Activated gamma-delta T cell treated with Interleukin-2 at 50 U/mL for 16 hours (primary cell): ENCODE measurements around the gene TOP3A.
"Not testable (repeated sequence)": the region's sequence is repeated elsewhere in the genome, so short reads cannot be mapped to it uniquely, and the experiment has no call there.

ENCODE experiments used
- DNase-seq: peaks from one replicate; pipeline ENCODE4 v3.0.0-alpha.2; 2020

The TOP3A gene

DNA sequence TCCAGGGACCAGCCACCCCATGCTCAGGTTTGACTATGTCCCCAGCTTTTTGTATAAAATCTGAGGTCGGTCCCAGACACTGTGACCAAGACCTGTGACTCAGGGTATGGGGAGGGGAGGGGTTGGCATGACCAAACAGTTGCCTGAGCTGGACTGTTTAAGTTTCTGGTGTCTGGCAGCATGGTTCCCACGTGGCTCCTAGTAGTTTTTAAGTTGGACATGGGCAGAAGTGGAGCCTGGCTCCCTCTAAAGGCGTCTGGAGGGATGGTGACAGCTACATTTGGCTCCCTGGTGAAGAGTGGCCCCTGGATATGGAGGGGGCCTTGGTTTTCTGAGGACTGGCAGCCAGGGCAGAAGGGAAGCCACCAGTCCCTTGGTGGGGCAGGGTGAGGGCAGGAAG lies 8.2 kb upstream of the TOP3A start:
- no peak for DNase-seq

DNA sequence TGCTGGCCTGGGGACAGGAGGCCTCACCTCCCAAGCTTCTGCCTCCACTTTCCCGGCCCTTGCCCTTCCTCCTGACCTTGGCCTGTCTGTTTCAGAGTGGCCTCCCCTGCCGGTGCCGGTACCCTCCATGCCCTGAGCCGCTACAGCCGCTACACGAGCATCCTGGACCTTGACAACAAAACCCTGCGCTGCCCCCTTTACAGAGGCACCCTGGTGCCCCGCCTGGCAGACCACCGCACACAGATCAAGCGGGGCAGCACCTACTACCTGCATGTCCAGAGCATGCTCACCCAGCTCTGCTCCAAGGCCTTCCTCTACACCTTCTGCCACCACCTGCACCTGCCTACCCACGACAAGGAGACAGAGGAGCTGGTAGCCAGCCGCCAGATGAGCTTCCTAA lies 7.7 kb upstream of the TOP3A start:
- no peak for DNase-seq

DNA sequence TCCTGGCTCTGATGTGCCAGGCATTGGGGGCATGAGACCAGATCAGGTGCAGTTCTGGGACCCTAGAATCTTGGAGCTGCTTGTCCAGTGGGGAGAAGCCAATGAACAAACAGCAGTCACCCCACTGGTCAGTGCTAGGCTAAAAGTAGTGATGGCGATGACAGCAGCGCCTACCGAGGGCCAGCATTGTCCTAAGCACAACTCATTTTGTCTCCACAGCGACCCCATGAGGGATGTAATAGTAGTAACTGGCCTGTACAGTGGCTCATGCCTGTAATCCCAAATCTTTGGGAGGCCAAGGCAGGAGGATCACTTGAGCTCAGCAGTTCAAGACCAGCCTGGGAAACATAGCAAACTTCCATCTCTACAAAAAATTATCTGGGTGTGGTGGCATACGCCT lies 6.5 kb upstream of the TOP3A start:
- no peak for DNase-seq

DNA sequence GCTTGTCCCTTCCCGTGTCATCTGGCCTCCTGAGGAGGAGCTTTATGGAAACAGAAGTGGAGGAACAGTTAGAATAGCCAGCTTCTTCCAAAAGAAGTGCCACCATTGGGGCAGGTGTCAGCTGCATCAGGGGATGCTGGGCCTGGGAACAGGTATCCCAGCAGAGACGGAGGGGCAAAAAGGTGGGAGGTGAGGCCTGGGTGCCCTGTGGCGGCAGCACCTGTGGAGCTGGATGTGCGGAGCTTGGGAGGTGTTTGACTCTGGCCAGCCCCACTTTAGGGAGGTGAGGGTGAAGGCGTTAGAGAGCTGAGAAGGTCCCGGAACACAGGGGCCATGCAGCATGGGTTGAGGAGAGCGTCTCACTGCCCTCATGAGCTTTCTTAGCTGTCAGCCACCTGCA lies 5.5 kb upstream of the TOP3A start:
- no peak for DNase-seq

DNA sequence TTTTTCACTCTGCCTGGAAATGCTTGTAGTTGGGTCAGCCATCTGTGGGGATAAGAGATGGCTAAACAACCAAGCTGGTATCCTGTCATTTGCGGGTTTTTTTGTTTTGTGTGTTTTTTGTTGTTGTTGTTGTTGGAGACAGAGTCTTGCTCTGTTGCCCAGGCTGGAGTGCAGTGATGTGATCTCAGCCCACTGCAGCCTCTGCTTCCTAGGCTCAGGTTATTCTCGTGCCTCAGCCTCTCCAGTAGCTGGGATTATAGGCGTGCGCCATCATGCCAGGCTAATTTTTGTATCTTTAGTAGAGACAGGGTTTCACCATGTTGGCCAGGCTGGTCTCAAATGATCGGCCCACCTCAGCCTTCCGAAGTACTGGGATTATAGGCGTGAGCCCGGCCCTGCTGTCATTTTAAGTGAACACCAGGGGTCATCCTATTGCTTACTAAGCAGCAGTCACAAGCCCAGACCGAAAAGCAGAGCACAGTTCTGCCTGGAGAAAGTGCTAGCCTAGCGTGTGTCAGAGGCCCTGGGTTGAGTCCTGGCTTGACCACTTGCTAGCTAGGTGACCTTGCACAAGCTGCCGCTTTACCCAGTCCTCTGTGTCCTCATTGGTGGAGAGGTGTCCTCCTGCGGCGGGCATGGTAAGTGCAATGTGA lies 4.9 kb upstream of the TOP3A start:
- no peak for DNase-seq

DNA sequence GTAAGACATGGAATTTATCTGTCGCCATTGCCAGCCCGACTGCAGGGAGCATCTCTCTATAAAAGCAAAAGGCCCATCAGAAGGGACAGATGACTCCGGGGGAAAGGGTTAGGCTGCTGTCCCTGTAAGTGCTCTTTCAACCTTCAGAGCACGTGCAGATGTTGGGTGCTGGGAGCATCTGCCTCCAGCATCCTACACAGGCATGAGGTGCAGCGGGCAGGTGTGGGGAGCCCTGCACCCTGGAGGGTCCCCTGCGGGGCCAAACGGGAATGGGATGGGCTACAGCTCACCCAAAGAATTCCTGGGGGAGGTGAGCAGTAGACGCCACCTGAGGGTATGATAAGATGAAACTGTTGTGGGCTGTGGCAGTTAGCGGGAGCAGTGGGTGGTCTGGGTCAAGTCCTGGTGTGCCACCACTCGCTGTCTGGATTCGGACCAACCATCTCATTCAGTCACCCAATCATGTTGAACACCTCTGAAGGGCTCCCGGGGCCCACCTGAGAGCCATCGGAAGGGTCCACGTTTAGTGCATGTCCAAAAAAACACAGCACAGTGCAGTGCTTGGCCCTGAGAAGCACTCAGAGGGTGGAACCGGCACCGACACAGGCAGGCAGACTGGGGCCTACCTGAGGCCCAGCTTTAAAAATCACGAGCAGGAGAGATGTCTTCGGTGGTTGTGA lies 4.1 kb upstream of the TOP3A start:
- DNase-seq, result no peak

DNA sequence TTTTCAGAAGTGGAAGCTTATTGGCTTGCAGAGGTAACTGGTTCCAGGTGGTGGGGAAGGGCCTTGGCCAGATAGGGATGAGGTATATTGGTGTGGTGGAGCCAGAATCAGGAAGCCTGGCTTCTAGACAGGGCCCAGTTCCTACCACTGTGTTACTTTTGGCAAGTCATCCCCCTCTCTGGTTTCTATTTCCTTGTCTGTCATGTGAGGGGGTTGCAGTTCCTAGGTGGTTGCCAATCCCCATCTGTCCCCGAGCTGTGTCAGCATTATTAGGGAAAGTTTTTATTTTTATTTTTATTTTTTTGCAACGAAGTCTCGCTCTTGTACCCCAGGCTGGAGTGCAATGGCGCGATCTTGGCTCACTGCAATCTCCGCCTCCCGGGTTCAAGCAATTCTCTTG lies 3.3 kb upstream of the TOP3A start:
- no peak for DNase-seq

DNA sequence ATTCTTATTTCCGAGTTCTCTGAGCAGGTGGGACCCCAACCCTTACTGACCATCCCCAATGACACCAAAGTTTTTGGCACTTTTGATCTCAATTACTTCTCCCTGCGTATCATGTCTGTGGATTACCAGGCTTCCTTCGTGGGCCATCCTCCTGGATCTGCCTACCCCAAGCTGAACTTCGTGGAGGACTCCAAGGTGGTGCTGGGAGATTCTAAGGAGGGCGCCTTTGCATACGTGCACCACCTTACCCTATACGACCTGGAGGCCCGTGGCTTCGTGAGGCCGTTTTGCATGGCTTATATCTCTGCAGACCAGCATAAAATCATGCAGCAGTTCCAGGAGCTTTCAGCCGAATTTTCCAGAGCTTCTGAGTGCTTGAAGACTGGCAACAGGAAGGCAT lies 1.2 kb upstream of the TOP3A start:
- no peak for DNase-seq

DNA sequence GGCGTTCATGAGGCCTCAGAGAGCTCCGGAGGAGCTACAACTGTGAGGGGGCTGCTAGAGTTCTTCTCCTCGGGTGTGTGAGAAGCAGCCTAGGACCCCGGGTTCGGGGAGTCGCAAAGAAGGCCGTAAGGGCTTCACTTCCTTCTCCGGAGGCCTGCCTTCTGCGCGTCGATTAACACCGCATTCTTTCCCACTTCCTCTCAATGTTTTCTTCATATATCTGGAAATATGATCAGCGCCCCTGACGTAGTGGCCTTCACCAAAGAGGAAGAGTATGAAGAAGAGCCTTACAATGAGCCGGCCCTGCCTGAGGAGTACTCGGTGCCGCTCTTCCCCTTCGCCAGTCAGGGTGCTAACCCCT lies 748 bp upstream of the TOP3A start:
- no peak for DNase-seq

DNA sequence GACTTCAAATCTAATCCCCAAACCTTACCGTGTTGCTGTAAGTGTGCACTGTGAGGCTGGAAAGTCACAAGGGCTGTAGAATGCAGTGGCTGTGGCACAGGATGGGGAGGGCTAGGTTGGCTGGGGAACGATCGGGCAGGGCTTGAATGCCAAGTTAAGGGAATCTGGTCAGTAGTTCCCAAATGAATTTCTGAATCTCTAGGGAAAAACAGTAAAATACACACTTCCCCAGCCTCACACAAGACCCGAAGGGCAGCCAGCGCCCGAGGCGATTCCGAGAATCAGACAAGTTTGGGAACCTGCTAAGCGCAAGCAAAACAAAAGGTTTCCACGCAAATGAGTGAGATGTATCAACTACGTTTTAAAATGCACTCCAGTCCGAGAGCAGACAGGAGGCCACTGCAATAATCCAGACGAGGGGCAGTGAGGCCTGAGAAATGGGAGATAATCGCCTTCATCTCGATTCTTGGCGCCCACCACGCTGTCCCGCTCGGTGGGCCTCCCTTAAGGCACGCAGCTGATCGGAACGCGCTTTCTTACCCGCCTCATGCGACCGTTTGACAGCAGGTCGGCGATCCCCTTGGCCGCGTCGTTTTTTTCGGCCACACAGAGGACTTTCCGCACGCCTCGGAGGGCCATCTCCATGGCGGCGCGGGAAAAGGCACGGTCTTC lies 599 bp downstream of the TOP3A start:
- no peak for DNase-seq

DNA sequence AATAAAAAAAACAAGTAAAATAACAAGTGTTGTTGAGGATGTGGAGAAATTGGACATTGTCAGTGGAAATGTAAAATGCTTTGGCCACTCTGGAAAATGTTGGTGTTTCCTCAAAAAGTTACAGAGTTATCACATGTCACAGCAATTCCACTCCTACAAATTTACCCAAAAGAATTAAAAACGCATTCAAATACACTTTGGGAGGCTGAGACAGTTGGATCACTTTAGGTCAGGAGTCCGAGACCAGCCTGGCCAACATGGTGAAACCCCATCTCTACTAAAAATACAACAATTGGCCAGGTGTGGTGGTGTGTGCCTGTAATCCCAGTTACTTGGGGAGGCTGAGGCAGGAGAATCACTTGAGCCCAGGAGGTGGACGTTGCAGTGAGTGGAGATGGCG lies 5.6 kb downstream of the TOP3A start:
- no peak for DNase-seq

DNA sequence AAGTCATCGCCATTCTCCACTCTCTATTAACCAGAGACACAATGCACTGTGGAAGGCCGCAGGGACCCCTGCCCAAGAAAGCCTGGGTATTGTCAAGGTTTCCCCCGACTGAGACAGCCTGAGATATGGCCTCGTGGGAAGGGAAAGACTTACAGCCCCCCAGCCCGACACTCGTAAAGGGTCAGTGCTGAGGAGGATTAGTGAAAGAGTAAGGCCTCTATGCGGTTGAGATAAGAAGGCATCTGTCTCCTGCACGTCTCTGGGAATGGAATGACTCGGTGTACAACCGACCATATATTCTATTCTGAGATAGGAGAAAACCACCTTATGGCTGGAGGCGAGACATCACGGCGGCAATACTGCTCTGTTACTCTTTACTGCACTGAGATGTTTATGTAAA lies 11.6 kb downstream of the TOP3A start:
- DNase-seq, result not testable (repeated sequence)

DNA sequence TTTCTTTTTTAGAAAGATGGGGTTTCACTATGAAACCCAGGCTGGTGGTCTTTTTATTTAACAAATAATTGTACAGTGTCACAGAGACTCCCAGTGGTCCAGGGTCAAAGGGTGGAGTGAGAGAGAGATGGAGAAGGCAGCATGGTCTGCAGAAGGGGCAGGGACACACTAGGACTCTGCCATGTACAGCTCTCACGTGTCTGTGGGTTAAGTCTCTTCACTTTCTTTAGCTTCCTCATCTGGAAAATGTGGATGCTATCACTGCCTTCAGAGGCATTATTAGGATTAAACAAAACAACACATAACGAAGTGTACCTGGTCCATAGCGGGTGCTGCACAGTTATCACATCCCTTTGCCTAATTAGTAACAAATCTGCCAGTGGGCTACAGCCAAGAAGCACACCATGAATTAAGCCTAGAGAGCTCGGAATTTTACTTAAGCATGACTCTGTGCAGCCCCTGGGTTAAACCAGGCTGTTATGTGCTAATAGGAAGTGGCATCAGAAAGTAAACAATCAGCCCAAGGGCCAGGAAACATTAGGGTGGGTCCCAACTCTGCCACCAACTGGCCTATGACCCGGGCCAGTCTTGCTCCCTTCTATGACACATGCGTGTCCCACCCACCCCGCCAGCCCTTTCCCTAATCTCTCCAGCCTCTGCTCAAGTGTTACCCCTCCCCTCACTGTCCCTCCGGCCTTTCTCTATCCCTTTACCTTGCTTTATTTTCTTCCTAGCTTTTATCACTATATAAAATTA lies 13.9 kb downstream of the TOP3A start:
- DNase-seq, result no peak

DNA sequence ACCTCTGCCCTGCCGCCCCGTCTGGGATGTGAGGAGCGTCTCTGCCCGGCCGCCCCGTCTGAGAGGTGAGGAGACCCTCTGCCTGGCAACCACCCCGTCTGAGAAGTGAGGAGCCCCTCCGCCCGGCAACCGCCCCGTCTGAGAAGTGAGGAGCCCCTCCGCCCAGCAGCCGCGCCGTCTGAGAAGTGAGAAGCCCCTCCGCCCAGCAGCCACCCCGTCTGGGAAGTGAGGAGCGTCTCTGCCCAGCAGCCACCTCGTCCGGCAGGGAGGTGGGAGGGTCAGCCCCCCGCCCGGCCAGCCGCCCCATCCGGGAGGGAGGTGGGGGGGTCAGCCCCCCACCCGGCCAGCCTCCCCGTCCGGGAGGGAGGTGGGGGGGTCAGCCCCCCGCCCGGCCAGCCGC lies 16.7 kb downstream of the TOP3A start:
- not testable (repeated sequence) for DNase-seq

DNA sequence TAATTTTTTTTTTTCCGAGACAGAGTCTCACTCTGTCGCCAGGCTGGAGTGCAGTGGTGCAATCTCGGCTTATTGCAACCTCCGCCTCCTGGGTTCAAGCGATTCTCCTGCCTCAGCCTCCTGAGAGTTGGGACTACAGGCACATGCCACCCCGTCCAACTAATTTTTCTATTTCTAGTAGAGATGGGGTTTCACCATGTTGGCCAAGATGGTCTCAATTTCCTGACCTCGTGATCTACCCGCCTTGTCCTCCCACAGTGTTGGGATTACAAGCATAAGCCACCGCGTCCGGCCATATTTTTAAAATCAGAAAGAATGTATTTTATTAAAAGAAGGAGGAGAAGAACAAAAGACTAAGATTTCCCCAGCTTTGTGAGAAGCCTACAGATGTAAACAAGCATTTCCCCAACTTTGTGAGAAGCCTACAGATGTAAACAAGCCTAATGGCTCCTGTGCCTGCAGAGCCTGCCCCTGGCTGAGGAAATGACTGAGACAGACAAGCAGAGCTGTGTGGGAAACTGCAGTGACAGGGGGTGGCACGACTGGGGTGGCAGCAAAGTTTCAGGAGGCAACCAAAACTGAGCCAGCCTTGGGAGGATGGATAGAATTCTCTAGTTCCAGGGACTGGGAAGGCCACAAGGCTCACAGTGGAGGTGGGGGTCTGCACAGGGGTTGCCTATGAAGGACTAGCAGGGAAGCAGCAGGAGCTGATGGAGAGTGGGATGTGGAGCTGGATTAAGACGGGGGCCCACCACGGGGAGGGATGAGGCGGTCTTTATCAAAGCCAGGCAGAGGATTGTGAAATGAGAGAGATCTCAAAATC lies 22.9 kb downstream of the TOP3A start:
- no peak for DNase-seq

DNA sequence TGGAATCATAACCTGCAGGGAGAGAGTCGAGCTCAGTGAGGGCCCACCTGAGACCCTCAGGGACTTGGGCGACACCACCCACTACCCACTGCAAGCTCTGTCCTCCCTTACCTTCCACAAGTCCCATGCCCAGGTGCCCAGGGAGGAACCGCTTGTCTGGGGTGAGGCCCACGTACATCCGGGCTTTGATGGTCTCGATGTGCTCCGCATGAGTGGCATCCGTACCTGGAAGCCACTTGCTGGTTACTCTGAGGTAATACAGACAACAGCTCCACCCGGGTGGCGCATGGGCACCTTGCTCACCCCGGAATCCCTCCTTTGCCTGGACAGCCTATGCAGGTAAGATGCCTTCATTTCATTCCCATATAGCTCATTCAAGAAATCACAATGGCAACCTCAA lies 29.5 kb downstream of the TOP3A start:
- no peak for DNase-seq

DNA sequence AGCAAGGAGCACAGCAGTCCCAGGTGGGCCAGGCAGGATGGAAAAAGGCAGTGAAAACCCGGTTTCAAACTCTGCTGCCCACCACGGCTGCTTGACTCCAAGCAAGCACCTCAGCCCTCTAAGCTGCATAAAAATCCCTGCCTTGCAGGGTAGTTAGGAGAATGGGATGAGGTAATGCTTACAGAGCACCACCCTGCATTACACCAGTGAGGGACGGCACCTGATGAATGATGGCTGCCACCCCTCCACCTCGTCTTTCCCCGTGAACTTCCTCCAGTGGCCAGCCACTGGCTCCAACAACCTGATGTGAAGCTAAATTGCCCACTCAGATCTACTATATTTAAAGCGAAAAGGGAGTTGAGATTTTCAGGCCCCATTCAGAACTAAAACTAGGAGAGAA lies 33.0 kb downstream of the TOP3A start:
- DNase-seq, result no peak

DNA sequence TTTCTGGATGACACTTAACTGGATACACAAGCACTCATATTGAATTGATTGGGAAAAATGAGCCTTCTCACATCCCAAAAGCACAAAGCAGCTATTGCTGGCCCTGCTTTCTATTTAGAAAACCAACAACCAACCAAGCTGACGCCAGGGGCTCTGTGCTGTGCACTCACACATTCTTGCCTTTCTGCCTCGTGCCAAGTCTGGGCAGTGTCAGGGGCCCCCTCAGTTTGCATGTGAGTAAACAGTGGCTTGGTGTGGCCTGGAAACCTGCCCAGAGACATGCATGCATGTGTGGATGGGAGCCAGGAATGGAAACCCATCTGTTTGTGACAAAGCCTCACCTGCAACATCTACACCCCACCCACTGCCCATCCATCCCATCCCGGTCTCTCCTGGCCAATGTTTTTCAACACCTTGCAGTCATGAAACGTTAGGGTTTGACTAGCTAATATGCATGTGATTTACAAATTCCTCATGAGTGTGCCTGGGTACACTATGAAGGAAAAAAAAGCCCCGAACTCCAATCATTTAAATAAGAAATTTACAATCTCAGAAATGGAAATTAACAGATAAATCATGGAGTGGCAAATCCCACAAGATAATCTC lies 33.9 kb downstream of the TOP3A start:
- no peak for DNase-seq

DNA sequence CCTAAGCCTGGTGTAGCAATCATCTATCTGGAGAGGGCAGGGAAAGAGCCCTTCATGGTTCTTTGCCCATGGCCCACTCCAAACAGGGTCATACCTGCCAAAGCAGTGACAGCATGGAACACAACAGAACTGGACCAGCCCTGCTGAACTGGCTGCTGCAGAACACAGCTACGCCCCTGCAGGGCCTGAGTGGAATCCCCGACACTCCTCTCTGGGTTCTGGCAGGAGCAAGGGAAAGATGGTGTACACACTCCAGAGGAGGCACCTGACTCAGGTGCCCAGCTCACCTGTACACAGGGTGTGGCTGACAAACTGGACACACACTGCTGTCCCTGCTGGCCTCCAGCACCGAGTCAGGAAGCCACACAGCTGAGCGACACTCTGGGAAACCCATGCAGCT lies 34.5 kb downstream of the TOP3A start:
- DNase-seq, result no peak

DNA sequence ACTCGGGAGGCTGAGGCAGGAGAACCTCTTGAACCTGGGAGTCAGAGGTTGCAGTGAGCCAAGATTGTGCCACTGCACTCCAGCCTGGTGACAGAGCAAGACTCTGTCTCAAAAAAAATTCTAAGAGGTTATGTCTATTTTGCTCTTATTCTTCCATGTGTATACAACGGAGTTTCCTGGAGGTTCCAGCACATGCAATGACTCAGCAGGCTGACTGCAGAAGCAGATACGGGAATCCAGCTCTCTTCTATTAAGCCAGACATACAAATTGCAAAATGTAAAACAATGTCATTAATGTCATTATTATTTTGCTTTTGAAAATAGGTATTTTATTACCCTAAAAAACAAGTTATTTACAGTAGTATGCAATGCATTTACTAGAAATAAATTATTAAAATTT lies 35.9 kb downstream of the TOP3A start:
- no peak for DNase-seq

DNA sequence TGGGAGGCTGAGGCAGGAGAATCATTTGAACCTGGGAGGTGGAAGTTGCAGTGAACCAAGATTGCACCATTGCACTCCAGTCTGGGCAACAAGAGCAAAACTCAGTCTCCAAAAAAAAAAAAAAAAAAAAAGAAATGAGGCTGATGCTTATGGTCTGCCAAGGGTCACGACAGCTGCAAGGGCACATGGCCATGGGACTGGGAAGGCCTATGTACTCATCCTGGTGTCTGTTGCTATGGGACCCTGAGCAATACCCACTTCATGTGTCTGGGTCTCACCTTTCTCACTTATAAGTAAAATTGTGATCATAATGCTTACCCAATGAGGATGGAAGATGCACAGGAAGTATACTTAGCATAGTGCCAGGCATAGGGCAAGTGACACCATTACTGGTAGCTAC lies 37.7 kb downstream of the TOP3A start:
- no peak for DNase-seq
